ENCODE results near the gene PC.

- no peak for TF ChIP-seq POLR2A (IDR thresholded peaks at IDR 0.05)
- no peak for TF ChIP-seq CTCF (IDR thresholded peaks at IDR 0.05)
Measured at GRCh38 chr11:66885950-66886440, 72.2 kb downstream of the PC start.
